ENCODE data around the gene SLC22A23.

The SLC22A23 gene

DNA sequence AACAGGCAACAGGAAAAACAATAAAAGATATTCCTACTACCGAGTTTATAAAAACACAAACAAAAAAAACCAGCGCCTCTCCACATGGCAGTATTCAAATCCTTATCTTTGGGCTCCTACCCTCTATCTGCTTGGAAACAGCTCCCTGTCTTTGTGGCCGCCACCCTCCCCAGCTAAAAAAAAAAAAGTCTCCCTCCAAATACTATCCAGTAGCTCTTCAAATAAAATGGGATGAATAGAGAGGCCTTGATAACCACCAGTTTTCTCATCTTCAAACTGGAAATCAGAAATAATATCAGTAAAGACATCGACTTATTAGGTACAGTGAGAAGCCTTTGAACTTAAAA lies 101.9 kb downstream of the SLC22A23 start:
- no peak for DNase-seq (ENCODE audit: low read depth, low spot score)

- DNase-seq (ENCODE audit: low read depth, low spot score), result no peak
Observed at GRCh38 chr6:3353939-3354338, 102.9 kb downstream of the SLC22A23 start.

- no peak for DNase-seq (ENCODE audit: low read depth, low spot score)
Observed at GRCh38 chr6:3353213-3353903, 103.5 kb downstream of the SLC22A23 start.

DNA sequence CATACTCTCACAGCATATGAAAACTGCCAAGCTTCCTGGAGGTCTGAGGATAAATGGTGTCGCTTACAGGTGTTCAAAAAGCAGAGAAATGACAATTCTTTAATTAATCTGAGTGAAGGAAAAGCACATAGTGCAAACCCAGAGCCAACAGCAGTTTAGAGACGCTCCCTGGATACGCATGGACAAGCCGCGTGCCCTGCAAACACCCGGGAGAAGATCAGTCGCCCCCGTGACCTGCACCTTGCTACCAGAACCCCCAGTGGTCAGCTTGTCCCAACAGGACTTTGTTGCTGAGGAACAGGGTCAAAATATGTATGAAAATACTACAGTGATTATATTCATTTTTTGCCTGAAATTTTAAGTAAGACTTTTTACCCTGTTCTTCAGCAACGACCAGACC lies 104.2 kb downstream of the SLC22A23 start:
- no peak for DNase-seq (ENCODE audit: low read depth, low spot score)

DNA sequence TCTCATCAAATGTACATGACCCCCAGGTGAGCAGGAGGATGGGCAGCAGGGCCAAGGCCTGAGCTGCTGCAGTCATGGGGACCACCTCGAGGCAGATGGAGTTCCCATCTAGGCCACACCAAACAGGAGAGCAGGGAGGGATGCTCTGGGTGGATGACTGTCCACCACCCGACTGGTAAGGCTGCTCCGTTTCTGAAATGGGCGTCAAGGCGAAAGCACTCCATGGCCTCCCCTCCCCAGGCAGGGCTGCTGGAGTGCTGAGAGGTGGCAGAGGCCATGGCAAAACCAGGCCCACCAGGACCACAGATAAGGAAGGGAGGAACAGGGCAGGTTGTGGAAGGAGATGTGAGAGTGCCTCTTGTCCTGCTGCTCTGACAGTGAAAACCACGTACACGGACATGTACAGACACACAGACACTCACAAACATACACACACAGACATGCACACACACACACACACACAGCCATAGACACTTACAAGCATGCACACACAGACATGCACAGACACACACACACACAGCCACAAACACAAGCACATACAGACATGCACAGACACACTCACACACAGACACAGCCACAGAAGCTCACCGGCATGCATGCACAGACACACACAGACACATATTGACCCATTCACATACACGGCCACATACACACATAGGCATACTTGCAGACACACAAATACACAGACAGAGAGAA lies 104.9 kb downstream of the SLC22A23 start:
- DNase-seq (ENCODE audit: low read depth, low spot score), result no peak

- no peak for DNase-seq (ENCODE audit: low read depth, low spot score)
Observed at GRCh38 chr6:3351105-3351676, 105.7 kb downstream of the SLC22A23 start.

- DNase-seq (ENCODE audit: low read depth, low spot score), result no peak
Observed at GRCh38 chr6:3350252-3350796, 106.5 kb downstream of the SLC22A23 start.

- DNase-seq (ENCODE audit: low read depth, low spot score), result no peak
Observed at GRCh38 chr6:3349388-3350251, 107.2 kb downstream of the SLC22A23 start.

DNA sequence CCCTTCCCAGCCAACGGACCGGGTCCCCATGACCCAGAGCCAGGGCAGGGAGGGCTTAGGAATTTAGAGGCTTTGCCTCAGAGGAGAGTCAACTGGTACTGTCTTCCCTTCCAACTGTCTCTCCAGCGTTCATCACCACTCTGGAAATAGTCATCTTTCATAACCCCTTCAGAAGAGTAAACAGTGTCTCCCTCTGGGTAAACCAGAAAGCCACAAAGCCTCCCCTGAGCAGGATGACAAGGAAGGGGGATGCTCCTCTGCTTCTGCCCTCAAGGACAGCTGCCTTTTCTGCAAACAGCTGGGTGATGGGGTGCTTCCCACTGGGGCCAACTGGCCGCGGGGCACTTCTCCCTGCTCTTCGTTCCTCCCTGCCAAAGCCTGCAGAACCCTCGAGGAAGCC lies 108.0 kb downstream of the SLC22A23 start:
- no peak for DNase-seq (ENCODE audit: low read depth, low spot score)

DNA sequence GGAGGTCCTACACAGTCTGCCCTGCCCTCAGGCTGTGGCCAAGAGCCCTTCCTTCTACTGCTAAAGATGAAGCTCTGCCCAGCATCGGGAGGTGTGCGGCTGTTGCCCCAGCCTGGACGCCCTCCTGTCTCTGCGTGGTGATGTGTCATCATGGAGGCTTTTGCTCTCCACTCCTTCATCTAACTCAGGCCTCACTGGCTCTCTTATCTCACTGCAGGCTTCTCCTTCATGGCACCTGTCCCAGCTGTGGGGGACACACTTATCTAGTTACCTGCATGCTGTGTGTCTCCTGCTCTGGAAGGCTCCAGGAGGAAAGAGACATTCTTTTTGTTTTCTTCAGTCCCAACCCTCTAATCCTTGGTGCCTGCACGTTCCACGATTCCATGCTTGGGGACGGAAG lies 109.0 kb downstream of the SLC22A23 start:
- DNase-seq (ENCODE audit: low read depth, low spot score), result no peak

GRCh38 chr6:3347247-3347646 lies 109.6 kb downstream of the SLC22A23 start:
- no peak for DNase-seq (ENCODE audit: low read depth, low spot score)

DNA sequence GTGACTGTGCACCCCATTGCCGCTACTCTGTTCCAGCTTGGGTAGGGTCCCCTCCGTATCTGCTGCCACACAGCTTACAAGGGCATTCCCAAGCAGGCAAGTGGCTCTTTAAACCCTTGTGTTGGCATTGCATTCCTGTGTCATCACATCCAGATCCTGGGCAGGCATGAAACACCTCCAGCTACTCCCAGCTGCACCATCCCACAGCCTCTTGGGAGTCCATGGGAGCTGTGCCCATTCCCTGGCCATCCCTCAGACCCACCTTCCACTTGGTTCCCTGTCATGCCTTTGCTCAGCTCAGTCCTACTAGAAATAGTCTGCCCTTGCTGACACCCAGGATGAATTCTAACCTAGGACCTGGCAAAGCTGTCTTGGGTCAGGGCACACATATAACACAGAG lies 110.4 kb downstream of the SLC22A23 start:
- no peak for DNase-seq (ENCODE audit: low read depth, low spot score)

GRCh38 chr6:3345836-3346235 lies 111.0 kb downstream of the SLC22A23 start:
- no peak for DNase-seq (ENCODE audit: low read depth, low spot score)

DNA sequence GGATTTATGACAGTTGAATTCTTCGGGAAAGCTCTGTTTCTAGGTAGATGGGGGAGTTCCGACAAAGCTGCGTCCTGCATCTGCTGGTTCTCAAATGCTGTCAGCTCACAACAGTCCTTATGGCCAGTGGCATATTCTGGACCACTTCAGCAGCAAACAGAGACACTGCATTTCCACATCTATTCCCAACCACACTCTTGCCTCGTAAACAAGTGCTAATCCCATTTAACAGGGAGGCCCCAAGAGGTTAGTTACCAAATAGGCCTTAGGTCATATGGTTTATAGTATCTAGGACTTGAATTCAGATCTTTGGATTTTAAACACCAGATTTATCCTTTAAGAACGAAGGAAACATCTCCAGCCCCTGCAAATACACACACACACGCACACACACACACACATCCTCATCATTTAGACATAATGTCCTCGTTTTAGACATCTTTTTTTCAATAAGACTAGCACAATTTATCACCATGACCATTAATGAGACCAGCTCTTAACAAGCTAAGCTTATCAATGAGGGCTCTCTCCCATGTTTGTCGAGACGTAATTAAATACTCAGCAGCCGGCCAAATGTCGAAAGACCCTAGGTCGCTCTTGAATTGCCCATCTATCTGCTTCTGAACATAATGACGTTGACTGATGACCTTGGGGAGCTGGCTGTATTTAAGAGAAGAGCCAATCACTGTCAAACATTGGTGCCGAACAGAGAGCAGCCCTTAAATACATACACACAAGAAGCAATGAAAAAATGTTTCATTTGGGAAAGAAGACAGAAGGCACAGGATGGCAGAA lies 113.6 kb downstream of the SLC22A23 start:
- DNase-seq (ENCODE audit: low read depth, low spot score), result no peak

- DNase-seq (ENCODE audit: low read depth, low spot score), result no peak
Observed at GRCh38 chr6:3341467-3341866, 115.4 kb downstream of the SLC22A23 start.

DNA sequence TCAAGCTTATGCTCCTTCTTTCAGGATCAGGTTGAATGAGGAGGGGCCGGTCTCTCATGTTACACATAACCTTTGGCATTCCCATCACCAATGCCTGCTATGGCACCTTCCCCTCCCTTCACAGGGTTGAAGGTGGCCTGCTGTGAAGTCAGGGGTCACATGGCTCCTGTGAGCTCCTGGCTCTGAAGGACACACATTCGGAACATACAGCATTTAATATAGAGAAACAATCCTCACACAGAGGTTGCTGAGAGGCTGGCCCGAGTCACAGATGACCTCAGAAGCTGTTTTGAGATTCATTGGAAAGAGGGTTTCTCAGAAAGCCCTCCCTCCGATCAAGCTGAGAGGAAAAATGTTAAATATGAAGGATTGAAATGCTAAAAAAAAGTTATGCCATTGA lies 116.0 kb downstream of the SLC22A23 start:
- DNase-seq (ENCODE audit: low read depth, low spot score), result no peak

DNA sequence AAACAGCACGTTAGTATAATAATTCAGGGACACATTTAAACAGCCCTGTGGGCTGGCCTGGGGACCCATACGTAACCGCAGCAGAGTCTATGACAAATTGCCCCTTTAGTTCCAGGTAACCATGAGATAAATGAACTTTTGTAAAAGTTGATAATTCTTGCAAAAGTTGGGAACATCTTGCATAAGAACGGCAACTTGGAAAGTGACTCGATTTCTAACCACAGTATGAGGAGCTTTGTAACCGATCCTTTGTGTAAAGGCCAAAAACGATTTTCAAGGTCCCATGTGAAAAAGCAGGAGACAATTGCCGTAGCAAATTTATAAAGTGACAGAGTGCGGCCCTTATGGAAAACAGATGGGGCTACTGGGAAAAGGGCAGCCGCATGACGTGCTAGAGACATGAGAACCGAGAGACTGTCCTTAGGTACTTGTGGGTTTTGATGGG lies 116.5 kb downstream of the SLC22A23 start:
- DNase-seq (ENCODE audit: low read depth, low spot score), result no peak

- DNase-seq (ENCODE audit: low read depth, low spot score), result no peak
Observed at GRCh38 chr6:3339811-3340210, 117.0 kb downstream of the SLC22A23 start.

DNA sequence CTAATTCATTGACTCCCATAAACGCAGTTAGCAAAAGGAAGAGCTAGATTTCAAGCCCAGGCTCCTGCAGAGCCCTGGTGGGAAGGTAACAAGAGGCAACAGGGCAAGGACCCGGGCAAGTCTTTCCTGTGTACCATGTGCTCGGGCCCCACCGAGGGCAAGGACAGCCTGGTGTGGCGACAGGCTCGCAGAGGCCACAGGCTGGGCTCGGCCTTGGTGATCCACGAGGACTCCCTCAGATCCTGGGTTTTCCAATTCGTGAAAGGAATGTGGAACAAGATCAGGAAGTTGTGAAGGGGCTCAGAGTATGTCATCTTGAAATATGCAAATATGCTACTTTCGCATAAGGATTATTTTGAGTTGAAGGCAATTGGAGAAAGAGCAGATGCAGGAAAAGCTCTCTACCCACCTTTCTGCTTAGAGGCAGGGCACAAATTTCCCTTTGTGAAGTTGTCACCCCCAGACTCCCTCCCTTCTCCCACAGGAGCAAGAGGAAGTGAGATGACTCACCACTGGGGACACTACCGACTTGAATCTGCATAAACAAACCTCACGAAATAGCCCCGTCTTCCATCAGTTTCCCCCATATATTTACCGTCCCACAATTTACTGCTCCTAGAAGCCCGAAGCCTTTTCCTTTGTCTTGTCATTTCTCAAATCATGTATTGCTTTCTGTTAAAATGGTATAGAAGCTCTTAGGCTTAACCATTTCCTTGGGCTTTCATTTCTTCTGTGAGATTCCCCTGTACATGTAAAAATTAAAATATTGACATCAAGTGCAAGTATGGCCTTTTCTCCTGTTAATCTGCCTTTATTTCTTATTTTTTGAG lies 119.1 kb downstream of the SLC22A23 start:
- DNase-seq (ENCODE audit: low read depth, low spot score), result no peak

DNA sequence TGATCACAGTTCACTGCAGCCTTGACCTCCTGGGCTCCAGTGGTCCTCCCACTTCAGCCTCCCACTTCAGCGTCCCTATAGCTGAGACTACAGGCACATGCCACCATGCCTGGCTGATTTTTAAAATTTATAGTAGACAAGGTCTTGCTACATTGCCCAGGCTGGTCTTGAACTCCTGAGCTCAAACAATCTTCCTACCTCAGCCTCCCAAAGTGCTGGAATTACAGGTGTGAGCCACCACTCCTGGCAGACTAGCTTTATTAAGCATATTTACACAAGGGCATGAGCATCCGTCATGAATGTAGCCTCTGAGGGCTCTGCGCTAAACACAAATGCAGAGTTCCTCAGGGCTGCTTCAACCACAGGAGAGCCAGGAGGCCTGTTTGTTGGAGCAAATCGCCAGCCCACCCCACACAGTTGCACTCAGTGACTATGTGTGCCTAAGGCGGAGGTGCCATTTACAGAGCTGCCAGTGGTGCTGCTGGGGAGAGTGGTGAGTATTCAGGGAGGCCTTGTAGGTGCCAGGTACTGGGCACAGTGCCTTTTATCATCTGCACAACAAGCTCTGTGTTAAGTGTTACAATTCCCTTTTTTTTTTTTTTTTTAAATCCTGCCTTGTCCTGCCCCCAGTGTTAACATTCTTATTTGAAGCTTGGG lies 119.9 kb downstream of the SLC22A23 start:
- no peak for DNase-seq (ENCODE audit: low read depth, low spot score)

All from brain pericyte (primary cell).